ENCODE measurements around the gene LAMB1. TPM values are rescaled to one million over a fixed set of nuclear protein-coding genes. Genes with fewer than 3 reads are reported as not detected.

LAMB1 gene
- total RNA-seq, 1 donor = 332 TPM

- TF ChIP-seq, protein P1, sequence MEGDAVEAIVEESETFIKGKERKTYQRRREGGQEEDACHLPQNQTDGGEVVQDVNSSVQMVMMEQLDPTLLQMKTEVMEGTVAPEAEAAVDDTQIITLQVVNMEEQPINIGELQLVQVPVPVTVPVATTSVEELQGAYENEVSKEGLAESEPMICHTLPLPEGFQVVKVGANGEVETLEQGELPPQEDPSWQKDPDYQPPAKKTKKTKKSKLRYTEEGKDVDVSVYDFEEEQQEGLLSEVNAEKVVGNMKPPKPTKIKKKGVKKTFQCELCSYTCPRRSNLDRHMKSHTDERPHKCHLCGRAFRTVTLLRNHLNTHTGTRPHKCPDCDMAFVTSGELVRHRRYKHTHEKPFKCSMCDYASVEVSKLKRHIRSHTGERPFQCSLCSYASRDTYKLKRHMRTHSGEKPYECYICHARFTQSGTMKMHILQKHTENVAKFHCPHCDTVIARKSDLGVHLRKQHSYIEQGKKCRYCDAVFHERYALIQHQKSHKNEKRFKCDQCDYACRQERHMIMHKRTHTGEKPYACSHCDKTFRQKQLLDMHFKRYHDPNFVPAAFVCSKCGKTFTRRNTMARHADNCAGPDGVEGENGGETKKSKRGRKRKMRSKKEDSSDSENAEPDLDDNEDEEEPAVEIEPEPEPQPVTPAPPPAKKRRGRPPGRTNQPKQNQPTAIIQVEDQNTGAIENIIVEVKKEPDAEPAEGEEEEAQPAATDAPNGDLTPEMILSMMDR (IDR thresholded peaks at IDR 0.05; ENCODE audit: insufficient read depth, low read length) = no peak
- no peak overlapping the region for H3K4me3 ChIP-seq (ENCODE audit: low read depth, low read length)
- no peak for DNase-seq (ENCODE audit: low read depth)
Observed at GRCh38 chr7:108014215-108014614, 11.3 kb upstream of the LAMB1 start.

GRCh38 chr7:108012499-108013430 lies 9.8 kb upstream of the LAMB1 start:
- peak; percentile 84 for DNase-seq (ENCODE audit: low read depth)
- no peak overlapping the region for H3K4me3 ChIP-seq (ENCODE audit: low read depth, low read length)
- TF ChIP-seq, protein P1 (IDR thresholded peaks at IDR 0.05; ENCODE audit: insufficient read depth, low read length) = no peak

DNA sequence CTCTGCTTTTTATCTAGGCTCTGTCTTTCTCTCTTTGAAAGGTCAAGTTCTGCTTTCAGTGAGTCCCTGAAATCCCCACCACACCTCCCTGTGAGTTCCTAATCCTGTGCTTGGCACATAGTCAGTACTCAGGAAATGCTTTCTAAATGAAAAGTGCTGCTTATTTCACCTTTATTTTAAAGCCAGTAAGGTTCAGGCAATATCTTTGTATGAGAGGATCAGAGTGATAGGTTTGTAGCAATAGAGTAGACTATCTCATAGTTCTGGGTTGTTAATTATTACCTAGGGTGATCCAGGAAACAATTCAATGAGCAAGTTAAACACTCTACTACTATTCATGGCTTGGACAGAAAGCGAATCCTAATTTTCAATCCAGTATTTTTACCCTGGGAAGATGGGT lies 7.4 kb upstream of the LAMB1 start:
- TF ChIP-seq, protein P1 (IDR thresholded peaks at IDR 0.05; ENCODE audit: insufficient read depth, low read length) = no peak
- no peak for DNase-seq (ENCODE audit: low read depth)
- no peak overlapping the region for H3K4me3 ChIP-seq (ENCODE audit: low read depth, low read length)

- TF ChIP-seq, protein P1 (IDR thresholded peaks at IDR 0.05; ENCODE audit: insufficient read depth, low read length) = no peak
- no peak overlapping the region for H3K4me3 ChIP-seq (ENCODE audit: low read depth, low read length)
- no peak for DNase-seq (ENCODE audit: low read depth)
Observed at GRCh38 chr7:108009873-108010272, 6.9 kb upstream of the LAMB1 start.

DNA sequence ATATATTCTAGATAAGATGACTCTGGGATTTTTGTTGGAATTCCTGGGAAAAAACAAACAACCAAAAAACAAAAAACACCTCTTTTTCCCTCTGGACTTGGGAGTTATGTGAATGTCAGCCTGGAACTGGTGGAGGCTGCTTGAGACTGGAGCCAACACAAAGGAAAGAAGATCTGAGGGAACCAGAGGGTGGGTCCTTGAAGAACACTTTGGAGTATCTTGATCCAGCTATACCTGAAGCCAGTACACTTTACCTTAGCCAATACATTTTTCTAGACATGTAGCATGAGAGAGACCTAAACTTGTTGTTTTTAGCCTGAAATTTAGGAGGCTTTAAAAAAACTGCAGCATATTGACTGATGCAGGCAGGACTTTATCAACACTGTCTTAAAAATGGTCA lies 5.9 kb upstream of the LAMB1 start:
- no peak for DNase-seq (ENCODE audit: low read depth)
- no peak overlapping the region for H3K4me3 ChIP-seq (ENCODE audit: low read depth, low read length)
- TF ChIP-seq, protein P1 (IDR thresholded peaks at IDR 0.05; ENCODE audit: insufficient read depth, low read length) = no peak

GRCh38 chr7:108008240-108008639 lies 5.3 kb upstream of the LAMB1 start:
- TF ChIP-seq, protein P1 (IDR thresholded peaks at IDR 0.05; ENCODE audit: insufficient read depth, low read length) = no peak
- H3K4me3 ChIP-seq (ENCODE audit: low read depth, low read length) = no peak overlapping the region
- no peak for DNase-seq (ENCODE audit: low read depth)

All from fibroblast of the aortic adventitia (primary cell).